NCI-H510A (cell line): ENCODE data around the gene SORBS2.

Experiments
- DNase-seq: peaks from one replicate; lab custom pipeline; 2025; lab: John Stamatoyannopoulos, UW

SORBS2 gene

DNA sequence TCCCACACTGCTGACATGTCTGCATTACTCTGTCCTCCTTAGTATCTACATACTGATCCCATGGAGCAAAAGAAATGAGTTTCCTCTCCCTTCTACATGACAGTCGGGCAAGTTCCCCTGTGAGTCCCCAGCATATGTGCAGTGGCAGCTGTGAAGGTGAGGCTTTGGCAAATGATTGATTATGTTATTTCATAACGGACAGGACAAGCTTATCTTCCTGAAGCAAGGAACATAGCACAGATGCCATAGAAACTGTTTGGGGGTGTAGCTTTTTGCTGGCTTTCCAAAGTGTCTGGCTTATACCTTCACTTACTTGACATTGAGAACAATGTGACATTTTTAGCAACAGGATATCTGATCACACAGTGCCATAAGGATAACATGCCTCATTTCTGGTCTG, 139.8 kb downstream of the SORBS2 start:
- DNase-seq: no peak

DNA sequence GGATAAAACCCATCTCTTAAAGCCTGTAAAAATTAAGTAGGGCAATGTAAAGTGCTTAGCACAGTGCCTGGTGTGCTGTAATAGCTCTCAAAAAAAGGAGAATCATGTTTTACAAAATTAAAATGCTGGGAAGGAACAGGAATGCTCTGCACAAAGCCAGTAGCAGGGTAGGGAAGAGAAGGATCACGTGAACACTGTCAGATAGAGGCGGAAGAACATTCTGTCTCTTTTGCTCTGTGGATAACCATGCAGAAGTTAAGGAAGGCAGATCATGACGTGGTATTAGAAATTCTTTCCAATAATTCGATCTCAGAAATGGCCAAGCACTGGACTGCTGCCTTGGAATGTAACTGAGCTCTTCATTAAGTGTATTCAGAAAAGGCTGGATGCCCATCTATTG, 140.5 kb downstream of the SORBS2 start:
- DNase-seq: no peak

DNA sequence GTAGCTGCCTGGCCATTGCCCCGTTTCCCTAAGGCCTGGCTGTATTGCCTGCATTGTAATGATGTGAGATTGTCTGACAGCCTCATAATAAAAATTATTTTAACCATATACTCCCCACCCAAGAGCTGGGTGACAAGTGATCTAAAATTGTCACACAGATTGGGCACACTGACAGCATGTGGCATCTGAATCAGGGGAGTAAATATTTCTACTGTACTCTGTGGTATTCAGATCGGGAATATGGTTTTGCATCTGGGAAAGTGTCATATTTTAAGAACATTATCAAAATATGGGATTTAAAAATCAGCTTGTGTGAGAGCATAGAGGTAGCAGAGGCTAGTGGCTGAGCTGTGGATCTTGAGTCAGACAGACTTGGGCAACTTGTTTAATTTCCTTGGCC, 140.9 kb downstream of the SORBS2 start:
- DNase-seq: no peak

DNA sequence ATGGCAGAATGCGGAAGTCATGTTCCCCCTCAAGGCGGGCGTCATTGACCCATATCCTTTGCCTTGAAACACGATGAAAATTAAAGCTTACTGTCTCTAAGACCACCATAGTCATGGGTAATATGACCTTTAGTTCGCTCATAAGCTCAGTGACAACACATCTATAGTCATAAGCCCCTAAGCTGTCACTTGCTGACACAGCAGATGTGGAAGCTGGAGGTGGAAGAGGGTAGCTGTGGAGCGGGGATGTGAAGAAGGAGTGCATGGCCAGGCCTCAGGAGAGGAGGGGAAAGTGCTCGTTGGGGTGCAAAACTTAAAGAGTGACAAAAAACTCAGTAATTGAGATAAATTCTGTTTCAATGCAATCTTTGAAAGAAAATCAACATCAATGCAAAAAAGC, 142.7 kb downstream of the SORBS2 start:
- no peak for DNase-seq

DNA sequence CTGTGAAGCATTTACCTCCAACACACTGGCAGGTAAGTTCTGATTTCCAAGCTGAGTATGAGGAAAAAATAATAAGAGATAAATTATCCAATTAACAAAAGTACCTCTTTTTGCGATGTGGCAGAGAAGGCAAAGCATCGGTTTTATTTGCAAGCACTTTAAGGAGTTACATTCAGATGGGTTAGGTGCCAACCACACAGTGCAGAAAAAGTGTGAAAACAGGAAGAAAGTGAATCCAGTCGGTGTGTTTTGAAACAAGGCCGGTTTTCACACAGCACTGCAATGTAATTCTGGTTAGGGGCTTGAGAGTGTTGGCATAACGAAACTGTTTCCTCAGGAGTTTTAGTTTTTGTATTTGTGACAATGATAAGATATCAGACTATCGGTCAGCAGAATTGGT, 145.8 kb downstream of the SORBS2 start:
- no peak for DNase-seq

DNA sequence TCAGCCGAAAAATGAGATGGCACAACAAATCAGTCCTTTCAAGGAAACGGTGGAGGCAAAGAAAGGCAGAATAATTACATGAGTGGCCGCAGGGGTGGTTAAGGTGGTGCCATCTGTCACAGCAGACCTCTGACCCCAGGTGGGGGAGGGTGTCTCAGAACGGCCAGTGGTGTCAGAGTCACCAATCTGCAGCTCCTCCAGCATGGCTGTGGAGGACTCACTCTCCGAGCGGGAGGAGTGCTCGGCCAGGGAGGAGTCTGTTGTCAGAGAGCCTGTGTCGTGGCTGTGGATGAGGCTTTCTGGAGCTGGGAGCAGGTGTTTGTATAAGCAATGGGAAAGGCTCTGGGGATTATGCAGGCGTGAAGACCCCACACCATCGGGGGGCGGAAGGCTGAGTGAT, 146.3 kb downstream of the SORBS2 start:
- DNase-seq: no peak

DNA sequence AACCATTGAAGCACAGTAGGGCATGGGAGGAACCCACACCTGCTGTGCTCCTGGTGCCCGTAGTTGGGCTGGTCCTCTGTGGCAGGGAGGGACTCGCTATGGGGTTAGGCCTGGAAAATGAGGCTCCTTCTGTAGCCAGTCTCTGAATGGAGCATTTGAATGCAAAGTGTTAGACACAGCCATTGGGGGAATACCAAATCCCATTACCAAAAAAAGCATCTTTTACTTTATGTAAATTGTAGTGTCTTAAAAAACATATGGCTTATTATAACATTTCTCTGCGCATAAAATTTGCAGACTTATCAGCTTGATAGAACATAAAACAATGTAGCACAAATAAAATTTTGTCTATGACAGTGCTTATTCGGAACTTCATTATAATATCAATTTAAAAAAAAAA, 147.5 kb downstream of the SORBS2 start:
- no peak for DNase-seq

DNA sequence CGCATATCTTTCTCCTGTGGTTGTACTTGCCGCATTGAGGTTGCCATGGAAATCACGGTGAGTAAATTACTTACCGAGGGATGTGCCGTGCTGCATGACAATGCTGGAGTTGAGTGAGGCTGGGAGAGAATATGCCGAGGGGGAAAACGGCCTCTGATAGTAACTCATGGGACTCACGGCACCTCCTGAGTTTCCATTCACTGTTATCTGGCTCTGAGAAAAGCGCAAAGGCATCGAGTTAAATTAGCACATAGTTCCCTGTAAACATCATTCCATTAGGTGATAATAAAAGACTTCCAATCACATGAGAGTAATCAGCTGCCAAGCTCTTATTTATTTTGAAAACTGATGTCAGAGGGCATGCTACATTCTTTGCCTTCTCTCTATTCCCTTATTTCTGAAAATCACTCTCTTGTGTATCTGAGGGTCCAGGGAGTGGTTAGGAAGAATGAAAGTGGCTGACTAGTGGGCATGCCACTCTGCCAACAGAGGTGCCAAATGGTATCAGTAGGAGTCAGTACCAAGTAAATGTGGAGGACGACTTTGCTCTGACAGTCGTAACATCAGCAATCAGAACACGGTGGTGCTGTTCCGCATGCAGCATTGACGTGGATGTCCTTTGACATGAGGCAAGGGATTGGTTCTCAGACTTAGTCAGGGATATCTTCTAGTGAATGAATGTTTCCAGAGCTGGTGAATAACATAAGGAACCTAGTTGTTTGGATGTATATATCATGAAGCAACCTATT, 149.8 kb downstream of the SORBS2 start:
- no peak for DNase-seq

DNA sequence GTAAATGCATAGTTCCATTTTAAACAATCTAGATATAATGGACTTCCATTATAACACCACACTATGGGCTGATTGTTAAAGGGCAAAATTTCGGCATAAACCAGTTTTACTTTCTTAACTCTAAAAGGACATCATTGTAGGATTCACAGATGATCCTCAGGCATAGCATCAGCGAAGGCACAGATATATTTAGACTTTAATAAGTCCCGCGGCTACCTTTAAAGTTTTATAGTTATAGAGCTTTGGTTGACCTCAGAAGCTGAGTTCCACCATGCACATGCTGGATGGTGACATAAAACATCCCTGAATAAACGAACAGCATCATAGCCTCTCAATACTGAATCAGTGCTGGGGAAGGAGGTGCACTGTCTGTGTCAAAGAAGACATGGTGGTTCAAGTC, 151.7 kb downstream of the SORBS2 start:
- no peak for DNase-seq

DNA sequence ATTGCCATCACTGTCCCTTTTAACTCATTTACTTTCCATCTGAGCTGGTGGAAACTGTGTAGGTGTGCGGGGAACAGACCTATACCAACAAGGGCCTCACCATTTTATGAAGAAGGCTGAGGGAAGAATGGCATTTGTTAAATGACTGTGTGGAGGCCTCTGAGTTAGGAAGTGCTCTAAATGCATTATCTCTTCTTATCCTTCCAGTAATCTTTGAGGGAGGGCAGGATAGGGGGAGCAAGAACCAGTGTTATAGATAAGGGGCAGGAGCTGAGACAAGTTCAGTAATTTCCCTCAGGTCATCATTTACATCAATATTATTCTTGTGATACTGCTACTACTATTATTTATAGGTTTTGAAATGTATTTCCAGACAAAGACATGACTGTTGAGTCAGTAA, 154.3 kb downstream of the SORBS2 start:
- DNase-seq: no peak

DNA sequence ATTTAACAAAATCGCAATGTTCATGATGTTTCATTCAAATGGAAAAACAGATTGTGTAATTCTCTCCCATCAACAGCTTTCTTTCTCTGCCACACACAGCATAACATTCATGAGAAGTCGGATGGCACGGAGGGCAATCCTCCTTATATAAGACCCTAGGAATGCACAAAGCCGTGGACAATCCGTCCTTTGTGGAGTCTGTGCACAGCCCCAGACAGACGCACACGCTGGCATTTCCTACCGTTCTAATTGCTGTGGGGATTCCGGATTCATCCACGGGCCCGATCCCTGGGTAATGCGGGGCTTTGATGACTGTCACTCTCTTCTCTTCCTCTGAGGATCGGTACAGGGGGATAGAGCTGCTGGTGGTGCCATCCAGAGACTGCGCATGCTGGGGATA, 154.8 kb downstream of the SORBS2 start:
- DNase-seq: no peak

DNA sequence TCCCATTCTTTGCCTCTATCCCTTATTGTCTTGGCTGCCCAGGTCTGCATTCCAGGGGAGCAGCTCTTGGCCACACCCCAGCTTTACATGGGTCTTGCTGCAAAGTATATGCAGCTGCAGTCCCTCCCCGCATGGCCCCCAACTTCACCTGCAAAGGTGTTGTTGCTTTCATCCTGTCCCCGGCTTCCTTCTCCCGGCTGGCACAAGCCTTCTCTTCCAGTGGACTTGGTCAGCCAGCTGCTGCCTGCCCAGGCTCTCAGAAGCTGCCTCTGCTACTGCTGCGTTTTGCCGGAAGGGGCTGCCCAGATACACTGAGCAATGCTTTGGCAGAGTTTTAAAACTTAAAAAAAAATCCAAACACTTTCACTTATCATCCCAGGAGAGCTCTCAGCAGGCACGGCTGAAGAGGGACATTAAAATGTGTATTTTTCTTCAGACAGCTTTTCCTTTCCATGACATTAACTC, 155.5 kb downstream of the SORBS2 start:
- DNase-seq: no peak

DNA sequence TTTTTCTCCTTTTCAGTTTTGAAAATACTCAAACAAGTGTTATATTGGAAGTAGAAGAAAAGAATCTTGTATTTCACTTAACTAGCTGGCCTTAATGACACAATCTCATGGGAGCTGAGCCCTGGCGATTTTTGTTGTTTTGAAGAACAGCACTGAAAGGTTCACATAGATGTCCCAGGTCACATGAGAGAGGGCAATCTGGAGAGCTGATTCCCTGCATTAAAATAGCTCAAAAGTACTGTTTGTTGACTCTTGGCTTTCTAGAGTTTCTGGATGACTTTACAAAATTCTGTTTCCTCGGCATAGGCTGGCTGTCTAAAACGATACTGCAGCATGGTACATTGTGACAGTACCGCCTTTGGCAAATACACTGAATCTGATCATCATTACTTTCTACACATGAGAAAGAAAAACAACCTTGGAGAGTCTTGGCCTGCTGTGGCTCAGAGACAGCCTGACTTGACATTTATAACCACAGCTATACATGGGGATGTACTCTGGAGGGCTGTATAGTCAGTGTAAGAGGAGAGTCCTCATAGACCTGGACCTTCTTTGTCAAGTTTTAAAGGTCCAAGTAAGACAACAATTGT, 156.9 kb downstream of the SORBS2 start:
- no peak for DNase-seq

DNA sequence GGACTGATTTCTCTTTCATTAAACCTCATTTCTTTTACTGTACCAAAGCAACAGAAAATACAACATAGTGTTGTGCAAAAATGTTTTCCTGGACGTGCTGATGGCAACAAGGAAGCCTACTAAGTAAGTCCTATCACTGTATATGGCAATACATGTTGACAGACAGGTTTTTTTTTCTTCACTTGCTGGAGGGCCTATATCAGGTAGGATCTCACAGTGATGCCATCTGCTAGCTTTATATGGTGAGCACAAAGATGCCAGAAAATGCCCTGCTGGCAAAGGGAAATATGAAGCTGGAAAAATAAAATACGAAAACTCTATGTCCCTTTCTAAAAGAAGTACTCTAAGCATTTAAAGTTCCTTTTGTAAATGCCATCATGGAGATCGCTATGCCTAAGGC, 157.7 kb downstream of the SORBS2 start:
- no peak for DNase-seq

DNA sequence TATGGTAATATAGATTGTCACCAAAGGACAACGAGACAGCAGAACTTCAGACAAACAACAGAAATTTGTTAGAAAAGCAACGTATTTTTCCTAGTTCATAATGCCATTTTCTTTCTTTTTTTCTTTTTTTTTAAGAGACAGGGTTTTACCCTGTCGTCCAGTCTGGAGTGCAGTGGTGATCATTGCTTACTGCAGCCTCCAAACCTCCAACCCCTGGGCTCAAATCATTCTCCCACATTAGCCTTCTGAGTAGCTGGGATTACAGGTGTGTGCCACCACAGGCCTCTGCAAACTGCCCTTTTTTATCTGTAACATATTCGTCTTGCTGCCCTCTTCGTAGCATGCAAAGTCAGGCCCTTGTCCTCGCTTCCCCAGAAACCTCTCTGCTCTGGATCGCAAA, 160.1 kb downstream of the SORBS2 start:
- DNase-seq: no peak

DNA sequence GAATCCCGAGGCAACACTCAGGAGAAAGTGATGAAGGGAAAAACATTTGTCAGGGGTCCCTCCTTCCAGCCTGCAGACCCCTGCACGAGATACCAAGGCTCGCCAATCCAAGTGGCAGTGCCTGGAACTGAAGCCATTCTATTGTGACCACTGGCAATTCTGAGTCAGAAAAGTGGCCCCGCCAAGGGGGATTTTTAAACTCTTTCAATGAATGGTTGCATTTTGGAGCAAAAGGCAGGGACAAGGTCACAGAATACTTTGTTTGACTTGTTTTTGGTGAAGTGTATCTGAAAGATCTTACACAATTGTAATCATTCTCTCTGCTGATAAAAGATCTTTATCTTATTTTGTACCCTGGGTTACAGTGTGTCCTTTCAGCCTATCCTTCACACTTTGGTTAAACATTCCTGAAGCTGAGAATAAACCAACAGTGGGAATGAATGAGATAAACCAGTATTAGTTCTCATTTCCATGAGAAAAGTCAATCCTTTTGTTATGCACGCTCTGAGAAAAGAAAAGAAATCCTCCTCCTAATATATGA, 160.8 kb downstream of the SORBS2 start:
- DNase-seq: no peak

DNA sequence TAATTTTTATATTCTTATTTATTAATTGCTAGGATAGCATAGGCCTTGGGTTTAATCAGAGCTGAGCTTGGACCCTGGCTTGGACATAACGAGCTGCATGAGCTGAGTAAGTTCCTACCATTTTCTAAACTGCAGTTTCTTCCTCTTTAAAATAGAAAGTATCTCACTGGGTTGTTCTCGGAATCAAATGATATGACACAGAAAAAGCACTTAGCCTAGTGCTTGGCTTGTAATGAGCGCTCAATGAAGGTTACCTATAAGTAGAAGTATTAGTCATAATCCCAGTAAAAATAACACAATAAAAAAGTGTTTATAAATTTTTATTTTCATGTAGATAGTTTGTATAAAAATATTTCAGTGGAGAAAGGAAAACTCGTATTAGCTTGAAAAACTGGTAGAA, 163.4 kb downstream of the SORBS2 start:
- no peak for DNase-seq

DNA sequence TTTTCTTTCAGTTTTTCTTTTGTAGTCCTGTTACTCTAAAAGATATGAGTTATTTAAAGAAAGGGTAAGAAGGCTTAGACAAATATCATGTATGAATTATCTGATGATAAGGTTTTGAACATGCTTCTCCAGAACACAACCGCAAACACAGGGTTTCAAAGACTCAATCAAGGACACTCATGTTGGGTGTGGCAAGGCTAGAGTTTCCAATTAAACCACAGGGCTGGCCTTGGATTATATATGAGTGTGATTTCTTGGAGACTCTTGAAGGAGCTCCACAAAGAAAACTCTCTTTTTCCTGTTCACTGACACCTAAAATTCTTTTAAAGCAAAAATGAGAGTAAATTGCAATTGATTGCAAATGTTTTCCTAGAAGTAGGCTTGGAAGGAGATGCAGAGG, 166.6 kb downstream of the SORBS2 start:
- no peak for DNase-seq

DNA sequence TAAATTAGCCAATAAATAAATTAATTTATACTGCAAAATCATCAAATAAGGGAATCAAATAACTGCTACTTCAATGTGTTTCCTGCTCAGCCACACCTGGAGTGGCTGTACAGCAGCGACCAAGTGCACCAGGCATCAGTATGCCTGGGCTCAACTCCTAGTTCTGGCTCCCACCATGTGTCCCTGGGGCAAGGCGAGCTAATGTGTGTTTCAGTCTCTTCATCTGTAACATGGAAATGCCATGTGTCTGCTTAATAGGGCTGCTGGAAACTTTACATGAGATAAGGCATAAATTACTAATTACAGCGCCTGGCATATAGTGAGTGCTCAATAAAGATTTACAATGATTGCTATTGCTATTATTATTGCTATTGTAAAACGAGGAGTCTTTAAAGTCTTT, 167.6 kb downstream of the SORBS2 start:
- DNase-seq: no peak

DNA sequence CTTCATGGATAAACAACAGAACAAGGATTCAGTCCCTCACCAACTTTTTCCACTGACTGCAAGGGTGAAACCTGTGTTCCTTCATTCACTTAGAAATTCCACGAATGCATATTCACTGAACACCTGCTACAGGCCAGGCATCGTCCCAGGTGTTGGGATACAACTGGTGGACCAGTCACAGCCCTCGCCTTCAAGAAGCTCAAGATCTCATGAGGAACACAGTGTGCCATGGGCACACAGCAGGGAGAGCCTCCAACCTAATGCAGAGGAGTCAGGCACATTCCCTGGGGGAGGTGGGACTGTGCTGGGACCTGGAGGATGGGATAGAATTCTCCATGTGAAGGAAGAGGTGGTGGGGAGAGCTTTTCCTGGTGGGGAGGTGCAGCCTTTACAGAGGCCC, 169.1 kb downstream of the SORBS2 start:
- DNase-seq: no peak

DNA sequence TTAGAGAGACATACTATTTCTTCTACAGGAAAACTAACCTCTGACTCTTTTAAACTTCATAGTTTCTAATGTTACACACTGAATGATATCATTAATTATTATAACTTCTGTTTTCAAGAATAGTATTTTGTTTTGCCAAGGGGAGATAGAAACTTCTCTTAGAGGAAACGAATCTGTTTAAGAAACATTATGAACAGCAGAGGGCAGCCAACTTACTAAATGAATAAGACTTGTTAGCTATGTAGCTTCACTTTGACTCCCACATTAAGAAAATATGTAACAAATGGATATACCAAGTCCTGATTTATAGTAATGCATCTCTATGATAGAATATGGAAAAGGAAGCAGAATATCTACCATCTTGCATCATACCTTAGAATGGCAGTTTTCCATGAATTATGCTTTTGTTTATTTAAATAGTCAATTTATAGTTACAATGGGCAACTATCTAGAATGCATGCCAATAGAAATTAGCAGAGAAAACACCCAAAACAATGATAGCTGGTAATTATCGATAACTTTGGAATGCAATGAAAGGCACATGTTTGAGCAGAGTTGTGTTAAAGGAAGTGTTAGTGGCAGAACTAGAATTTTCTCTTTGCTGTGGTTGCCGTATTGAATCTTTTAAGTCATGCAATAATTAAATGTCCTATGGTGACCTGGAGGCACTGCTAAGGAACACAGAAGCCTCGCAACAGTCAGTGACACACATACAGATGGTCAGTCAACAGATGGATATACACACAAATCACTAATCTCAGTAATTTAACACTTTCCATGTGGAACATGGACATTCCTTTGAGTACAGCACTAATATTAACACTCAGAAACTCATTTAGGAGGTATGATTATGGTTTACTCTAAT, 171.0 kb downstream of the SORBS2 start:
- DNase-seq: peak; percentile 4

DNA sequence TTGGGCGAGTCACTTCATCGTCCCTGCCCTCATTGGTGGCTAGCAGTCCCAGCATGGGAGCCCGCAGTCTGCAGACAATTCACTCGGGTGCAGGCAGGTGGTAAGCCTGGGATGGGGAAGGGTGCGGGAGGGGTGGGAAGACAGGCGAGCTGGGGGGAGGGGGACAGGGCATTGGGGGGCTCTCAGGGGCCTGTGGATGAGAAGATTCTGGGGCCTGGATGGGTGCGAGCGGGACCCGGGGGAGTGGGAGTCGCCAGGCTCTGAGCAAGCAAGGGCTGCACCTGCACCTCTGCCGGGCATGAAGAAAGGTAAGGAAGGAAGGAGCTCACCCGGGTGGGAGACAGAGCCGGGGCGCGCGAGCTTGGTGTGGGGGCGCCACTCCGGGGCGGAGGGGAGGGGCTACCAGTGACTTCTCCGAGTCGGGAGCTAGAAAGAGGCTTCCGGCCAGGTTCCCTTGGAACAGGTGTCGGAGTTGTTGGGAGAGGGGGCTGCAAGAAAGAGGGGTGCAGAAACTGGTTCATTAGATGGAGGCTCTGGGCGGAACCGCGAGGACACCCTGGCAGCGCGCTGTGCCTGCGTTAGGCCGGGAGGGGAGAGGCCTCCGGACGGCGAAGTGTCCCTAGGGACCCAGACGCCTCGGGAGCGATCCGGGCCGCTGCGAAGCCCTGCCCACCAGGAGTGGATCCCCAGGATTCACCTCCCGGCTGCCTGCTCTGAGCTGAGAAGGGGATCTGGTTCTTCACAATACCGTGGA, 173.3 kb downstream of the SORBS2 start:
- no peak for DNase-seq
